A549 (cell line): ENCODE results near the gene NCBP3. TPM values are rescaled to one million over a fixed set of nuclear protein-coding genes. Genes with fewer than 3 reads are reported as not detected.

Experiments
- ATAC-seq, 2 experiments: fragments of 200-7000 bp in 1 of 2; fragments of >200 bp in 1 of 2; cut with Nextera tagmentation in 1 of 2; cut with Tn5 transposase in 1 of 2; 3 replicates each; pipeline versions ENCODE4 v1.8.0 to v1.9.1; 2018 to 2020; ENCODE audit warnings: mild to moderate bottlenecking in 1 of 2, moderate library complexity in 1 of 2
- CTCF ChIA-PET: fragments of 300-600 bp; sonication (Branson Sonifier 250); formaldehyde crosslinking; extraction: SDS; loops from one replicate; lab custom pipeline; 2021; ENCODE audit warnings: antibody characterized with exemption, inconsistent platforms; lab: Yijun Ruan, JAX
- POLR2A ChIA-PET: fragments of 350-600 bp; formaldehyde crosslinking; extraction: SDS; loops from one replicate; lab custom pipeline; 2021; ENCODE audit warnings: antibody characterized with exemption, inconsistent platforms; lab: Yijun Ruan, JAX
- DNase-seq, 2 experiments: peaks; one replicate each; pipeline versions ENCODE4 v3.0.0 to v3.0.0-alpha.2; 2011 to 2016; ENCODE audit warnings: low read depth in 1 of 2, low spot score in 1 of 2
- FAIRE-seq: peaks from 2 replicates; lab custom pipeline; 2011; peaks lifted over from hg19 to GRCh38; lab: Jason Lieb, UNC
- H3K27ac ChIP-seq, 2 experiments: fragments of >200 bp; sonication (Bioruptor Twin); formaldehyde crosslinking; 3 replicates each; pipeline ENCODE4 v1.5.1; 2016 to 2017
- H3K4me1 ChIP-seq: fragments of >200 bp; sonication (Bioruptor Twin); formaldehyde crosslinking; 3 replicates; pipeline ENCODE4 v1.6.1; 2016
- H3K4me2 ChIP-seq: fragments of >200 bp; sonication (Bioruptor Twin); formaldehyde crosslinking; 3 replicates; pipeline ENCODE4 v1.6.1; 2016
- H3K4me3 ChIP-seq: fragments of >200 bp; sonication (Bioruptor Twin); formaldehyde crosslinking; 3 replicates; pipeline ENCODE4 v1.5.1; 2016
- H3K9me3 ChIP-seq: fragments of >200 bp; sonication (Bioruptor Twin); formaldehyde crosslinking; 3 replicates; pipeline ENCODE4 v1.6.1; 2016
- ATOH8 ChIP-seq: fragments of 250-450 bp; sonication (Bioruptor Pico); IDR thresholded peaks from 2 replicates; pipeline ENCODE4 v1.5.0; 2020; ENCODE audit warnings: low read depth, mild to moderate bottlenecking, moderate library complexity
- BHLHE40 ChIP-seq: IDR thresholded peaks from 2 replicates; pipeline ENCODE4 v1.6.1; 2012; ENCODE audit warnings: low read depth, low read length, inconsistent platforms
- CBX2 ChIP-seq: fragments of 200-600 bp; sonication (generic); IDR thresholded peaks from 2 replicates; pipeline ENCODE4 v1.6.1; 2016; ENCODE audit warnings: low read depth, mild to moderate bottlenecking, borderline replicate concordance
- CHD2 ChIP-seq: fragments of 150-350 bp; IDR thresholded peaks from 2 replicates; pipeline ENCODE4 v1.6.1; 2014; ENCODE audit warnings: low read length; ENCODE audit not compliant: partially characterized antibody
- CTCF ChIP-seq: fragments of >200 bp; sonication (Bioruptor Twin); formaldehyde crosslinking; IDR thresholded peaks from 3 replicates; pipeline ENCODE4 v1.5.1; 2016
- ELK1 ChIP-seq: fragments of 150-350 bp; IDR thresholded peaks from 2 replicates; pipeline ENCODE4 v1.6.1; 2014; ENCODE audit warnings: low read depth, mild to moderate bottlenecking, low read length
- ESRRA ChIP-seq: fragments of 150-350 bp; IDR thresholded peaks from 2 replicates; pipeline ENCODE4 v1.6.1; 2014; ENCODE audit warnings: mild to moderate bottlenecking, low read length, borderline replicate concordance
- FOSB ChIP-seq: fragments of 250-450 bp; sonication (Bioruptor Pico); IDR thresholded peaks from 2 replicates; pipeline ENCODE4 v1.5.0; 2020; ENCODE audit warnings: mild to moderate bottlenecking, moderate library complexity
- HES2 ChIP-seq: fragments of >200 bp; sonication (Bioruptor Twin); formaldehyde crosslinking; IDR thresholded peaks from 2 replicates; pipeline ENCODE4 v1.6.1; 2016
- HOXB13 ChIP-seq: fragments of 250-450 bp; sonication (Bioruptor Pico); IDR thresholded peaks from 2 replicates; pipeline ENCODE4 v1.5.0; 2020; ENCODE audit warnings: low read depth, mild to moderate bottlenecking, moderate library complexity
- HOXB5 ChIP-seq: fragments of 250-450 bp; sonication (Bioruptor Pico); IDR thresholded peaks from 2 replicates; pipeline ENCODE4 v1.5.0; 2020; ENCODE audit warnings: mild to moderate bottlenecking, moderate library complexity
- KDM5A ChIP-seq: fragments of 200-600 bp; sonication (generic); IDR thresholded peaks from 2 replicates; pipeline ENCODE4 v1.6.1; 2016; ENCODE audit warnings: antibody characterized with exemption, mild to moderate bottlenecking
- MAFK ChIP-seq: fragments of 450-650 bp; IDR thresholded peaks from 2 replicates; pipeline ENCODE4 v1.6.1; 2014; ENCODE audit not compliant: partially characterized antibody
- MAZ ChIP-seq: fragments of 150-350 bp; IDR thresholded peaks from 2 replicates; pipeline ENCODE4 v1.6.1; 2014; ENCODE audit warnings: antibody characterized with exemption, low read depth, low read length, borderline replicate concordance
- NFE2L2 ChIP-seq: fragments of 150-350 bp; conservative IDR thresholded peaks from 2 replicates; pipeline ENCODE4 v1.6.1; 2014; ENCODE audit warnings: low read length
- NPAS2 ChIP-seq: fragments of 250-450 bp; sonication (Bioruptor Pico); IDR thresholded peaks from 2 replicates; pipeline ENCODE4 v1.8.0; 2022; ENCODE audit warnings: mild to moderate bottlenecking, moderate library complexity, borderline replicate concordance
- PBX3 ChIP-seq: IDR thresholded peaks from 2 replicates; pipeline ENCODE4 v1.6.1; 2012
- RNF2 ChIP-seq: fragments of 200-600 bp; sonication (generic); IDR thresholded peaks from 2 replicates; pipeline ENCODE4 v1.6.1; 2016; ENCODE audit warnings: low read depth, mild to moderate bottlenecking, antibody characterized with exemption, moderate library complexity, borderline replicate concordance
- TFCP2L1 ChIP-seq: fragments of 250-450 bp; sonication (Bioruptor Pico); IDR thresholded peaks from 2 replicates; pipeline ENCODE4 v1.5.0; 2021; ENCODE audit warnings: mild to moderate bottlenecking
- TP53 ChIP-seq: fragments of 250-450 bp; sonication (Bioruptor Pico); IDR thresholded peaks from 2 replicates; pipeline ENCODE4 v1.5.0; 2021; ENCODE audit warnings: mild to moderate bottlenecking, moderate library complexity
- ZFP36 ChIP-seq: fragments of 450-650 bp; IDR thresholded peaks from 2 replicates; pipeline ENCODE4 v1.6.1; 2014; ENCODE audit warnings: borderline replicate concordance; ENCODE audit not compliant: partially characterized antibody
- WGBS: methylation state at CpG from one replicate; pipeline ENCODE4 v1.1.6; 2017; ENCODE audit errors: missing lambda C conversion rate; 5-methylcytosine and 5-hydroxymethylcytosine counted together
- polyA plus RNA-seq, 4 experiments: library from polyadenylated mRNA; depleted of rRNA in 3 of 4; stranded (reverse); fragments of >200 nt; fragmentation: RNase III in 1 of 4; extraction: RNeasy Plus Mini Kit Qiagen cat#74134 plus additional on column Dnase treatment in 1 of 4; gene quantifications; 2 replicates in 3 of 4; 3 replicates in 1 of 4; pipeline ENCODE4 v1.2.3, GENCODE V29; 2011 to 2017

The NCBP3 gene
- polyA plus RNA-seq, 2 of the 4 experiments (the other 2 are of a cell fraction), result 32.7 to 36.6 TPM

- Histone ChIP-seq H3K9me3 (no peaks in the 10 kb centered on the region), H3K4me3 (no peak overlapping the region), H3K4me1 (no peaks in the 10 kb centered on the region), H3K4me2 (no peak overlapping the region), H3K27ac (no peak overlapping the region)
- no peak for TF ChIP-seq RNF2
- TF ChIP-seq FOSB (CRISPR knock-in tag), result no peak
- TF ChIP-seq ZFP36, result no peak
- no peak for TF ChIP-seq MAZ
- POLR2A ChIA-PET, result interaction anchor here (0.7 kb wide), 1 partner anchor 92 kb away, joined by 3 read pairs; the partner anchor contains the start of gene HASPIN
- FAIRE-seq (no peak), ATAC-seq (no peak), DNase-seq (no peak)
- WGBS, result 86% methylated on average over 6 of the region's 6 CpGs
- CTCF ChIA-PET, result interaction anchor here (0.9 to 16.6 kb wide), 4 partner anchors 11 to 138 kb away, joined by 3 to 303 read pairs (median 20); no protein-coding TSS in a partner anchor
These were observed 30.9 kb downstream of the NCBP3 start for GRCh38 chr17:3815122-3815521.

GRCh38 chr17:3814361-3814760 lies 31.7 kb downstream of the NCBP3 start:
- Histone ChIP-seq H3K4me3 (no peak overlapping the region), H3K4me1 (0 out of 3 replicates have a peak, but pooled peaks cover under 1% of the 10 kb centered on the region), H3K4me2 (no peak overlapping the region), H3K9me3 (no peaks in the 10 kb centered on the region), H3K27ac (no peak overlapping the region)
- DNase-seq, result no peak
- ChIA-PET POLR2A (interaction anchor here (0.6 to 0.7 kb wide), 3 partner anchors 20 to 209 kb away, joined by 3 to 8 read pairs (median 3); partner anchors contain the start of gene HASPIN), CTCF (interaction anchor here (0.9 to 16.6 kb wide), 4 partner anchors 12 to 137 kb away, joined by 3 to 303 read pairs (median 20); no protein-coding TSS in a partner anchor)
- ATAC-seq, result no peak
- 95% methylated on average over 13 of the region's 13 CpGs for WGBS
- TF ChIP-seq HOXB5 (CRISPR knock-in tag) (no peak), ATOH8 (CRISPR knock-in tag) (no peak), CTCF (no peak), KDM5A (no peak), NFE2L2 (no peak), TP53 (CRISPR knock-in tag) (no peak), ESRRA (no peak), TFCP2L1 (CRISPR knock-in tag) (no peak), CBX2 (no peak), PBX3 (no peak), MAFK (no peak), RNF2 (no peak), ELK1 (no peak), BHLHE40 (no peak), HOXB13 (no peak), CHD2 (no peak), FOSB (CRISPR knock-in tag) (no peak), NPAS2 (no peak), HES2 (no peak)
- FAIRE-seq, result no peak
